Measurements from ENCODE around the gene CTBP2.

DNA sequence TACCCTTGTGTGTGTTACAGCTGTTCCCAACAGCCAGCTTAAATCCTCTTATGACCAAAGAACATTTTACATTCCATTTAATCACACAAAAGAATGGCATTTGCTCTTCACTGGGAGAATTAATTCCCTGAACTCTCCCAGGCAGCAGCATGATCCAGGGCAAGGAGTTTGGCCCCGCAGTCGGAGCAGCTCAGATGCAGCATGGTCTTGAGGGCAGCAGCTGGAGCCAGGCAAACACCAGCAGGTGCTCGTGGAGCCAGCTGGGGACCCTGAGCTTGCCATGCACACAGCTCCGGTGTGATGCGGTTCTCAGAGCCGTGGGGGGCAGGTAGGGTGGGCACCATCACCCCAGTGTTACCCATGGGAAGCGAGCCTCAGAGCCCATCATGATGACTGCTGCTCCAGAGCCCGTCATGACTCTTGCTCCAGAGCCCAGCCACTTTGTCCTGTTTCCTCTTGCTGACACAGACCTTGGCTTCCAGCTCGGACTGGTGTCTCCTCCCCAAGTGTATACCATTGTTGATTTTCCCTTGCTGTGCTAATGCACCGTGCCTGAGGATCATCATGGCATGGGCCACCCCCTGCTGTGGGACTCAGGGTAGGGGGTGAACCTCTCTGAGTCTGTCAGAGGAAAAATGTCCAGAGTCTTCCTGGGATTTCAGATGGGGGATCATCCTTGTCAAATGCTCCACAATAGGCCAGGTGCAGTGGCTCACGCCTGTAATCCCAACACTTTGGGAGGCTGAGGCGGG is 142.6 kb downstream of the CTBP2 start:
- TF ChIP-seq POLR2A (IDR thresholded peaks at IDR 0.05) (no peak), POLR2AphosphoS5 (IDR thresholded peaks at IDR 0.05) (no peak)
- TF ChIP-seq, protein P1, sequence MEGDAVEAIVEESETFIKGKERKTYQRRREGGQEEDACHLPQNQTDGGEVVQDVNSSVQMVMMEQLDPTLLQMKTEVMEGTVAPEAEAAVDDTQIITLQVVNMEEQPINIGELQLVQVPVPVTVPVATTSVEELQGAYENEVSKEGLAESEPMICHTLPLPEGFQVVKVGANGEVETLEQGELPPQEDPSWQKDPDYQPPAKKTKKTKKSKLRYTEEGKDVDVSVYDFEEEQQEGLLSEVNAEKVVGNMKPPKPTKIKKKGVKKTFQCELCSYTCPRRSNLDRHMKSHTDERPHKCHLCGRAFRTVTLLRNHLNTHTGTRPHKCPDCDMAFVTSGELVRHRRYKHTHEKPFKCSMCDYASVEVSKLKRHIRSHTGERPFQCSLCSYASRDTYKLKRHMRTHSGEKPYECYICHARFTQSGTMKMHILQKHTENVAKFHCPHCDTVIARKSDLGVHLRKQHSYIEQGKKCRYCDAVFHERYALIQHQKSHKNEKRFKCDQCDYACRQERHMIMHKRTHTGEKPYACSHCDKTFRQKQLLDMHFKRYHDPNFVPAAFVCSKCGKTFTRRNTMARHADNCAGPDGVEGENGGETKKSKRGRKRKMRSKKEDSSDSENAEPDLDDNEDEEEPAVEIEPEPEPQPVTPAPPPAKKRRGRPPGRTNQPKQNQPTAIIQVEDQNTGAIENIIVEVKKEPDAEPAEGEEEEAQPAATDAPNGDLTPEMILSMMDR (IDR thresholded peaks at IDR 0.05), result no peak

Measured in breast epithelium (tissue), 3 donors.